ENCODE measurements around the gene ITGA6. TPM values are rescaled to one million over a fixed set of nuclear protein-coding genes. Genes with fewer than 3 reads are reported as not detected.

The ITGA6 gene
- total and polyA plus RNA-seq, 7 donors: 8.4 to 66.5 (median 14.0) TPM

GRCh38 chr2:172448544-172449267 lies 21.3 kb downstream of the ITGA6 start:
- Histone ChIP-seq H3K36me3 (no peaks in the 10 kb centered on the region), H3K4me3 (no peak overlapping the region), H3K4me1 (no peaks in the 10 kb centered on the region), H3K9me3 (no peaks in the 10 kb centered on the region), H3K27me3 (no peaks in the 10 kb centered on the region), H3K27ac (no peak overlapping the region)
- TF ChIP-seq EP300 (IDR thresholded peaks at IDR 0.05) (no peak), POLR2AphosphoS5 (IDR thresholded peaks at IDR 0.05) (no peak), POLR2A (IDR thresholded peaks at IDR 0.05) (no peak), CTCF (IDR thresholded peaks at IDR 0.05) (no peak)
- no peak for DNase-seq
- 16 to 58% methylated on average over 3 of the region's 3 CpGs for WGBS, 2 donors
- intact Hi-C loops (cut with DNase I): no loop called here

GRCh38 chr2:172449911-172450550 lies 22.6 kb downstream of the ITGA6 start:
- no peak overlapping the region for H3K4me3 ChIP-seq
- no peaks in the 10 kb centered on the region for H3K36me3 ChIP-seq
- DNase-seq: no peak
- no peaks in the 10 kb centered on the region for H3K9me3 ChIP-seq
- peaks cover 0 to 6% (median 0%) of the 10 kb centered on the region in 3 donors for H3K27me3 ChIP-seq
- no peak for TF ChIP-seq CTCF (IDR thresholded peaks at IDR 0.05)
- no peak for TF ChIP-seq POLR2AphosphoS5 (IDR thresholded peaks at IDR 0.05)
- no peak for TF ChIP-seq POLR2A (IDR thresholded peaks at IDR 0.05)
- TF ChIP-seq EP300 (IDR thresholded peaks at IDR 0.05): no peak
- no peaks in the 10 kb centered on the region for H3K4me1 ChIP-seq
- 82 to 87% methylated on average over 8 of the region's 8 CpGs for WGBS, 2 donors
- intact Hi-C loops (cut with DNase I): no loop called here
- no peak overlapping the region for H3K27ac ChIP-seq

GRCh38 chr2:172451923-172452322 lies 24.5 kb downstream of the ITGA6 start:
- Histone ChIP-seq H3K27ac (no peak overlapping the region), H3K4me3 (no peak overlapping the region), H3K27me3 (peaks cover 0 to 6% (median 0%) of the 10 kb centered on the region in 3 donors), H3K4me1 (no peaks in the 10 kb centered on the region), H3K36me3 (no peaks in the 10 kb centered on the region), H3K9me3 (no peaks in the 10 kb centered on the region)
- DNase-seq: no peak
- intact Hi-C loops (cut with DNase I): no loop called here
- TF ChIP-seq EP300 (IDR thresholded peaks at IDR 0.05): no peak
- no peak for TF ChIP-seq CTCF (IDR thresholded peaks at IDR 0.05)
- TF ChIP-seq POLR2AphosphoS5 (IDR thresholded peaks at IDR 0.05): no peak
- TF ChIP-seq POLR2A (IDR thresholded peaks at IDR 0.05): no peak
- 72 to 86% methylated on average over 5 of the region's 5 CpGs for WGBS, 2 donors

GRCh38 chr2:172452845-172453244 lies 25.5 kb downstream of the ITGA6 start:
- Histone ChIP-seq H3K4me1 (no peaks in the 10 kb centered on the region), H3K4me3 (no peak overlapping the region), H3K27ac (no peak overlapping the region), H3K27me3 (peaks cover 0 to 6% (median 0%) of the 10 kb centered on the region in 3 donors), H3K9me3 (no peaks in the 10 kb centered on the region), H3K36me3 (no peaks in the 10 kb centered on the region)
- TF ChIP-seq POLR2A (IDR thresholded peaks at IDR 0.05) (no peak), POLR2AphosphoS5 (IDR thresholded peaks at IDR 0.05) (no peak), CTCF (IDR thresholded peaks at IDR 0.05) (no peak), EP300 (IDR thresholded peaks at IDR 0.05) (no peak)
- no peak for DNase-seq
- 49 to 70% methylated on average over 2 of the region's 2 CpGs for WGBS, 2 donors
- intact Hi-C loops (cut with DNase I): no loop called here
